ENCODE data around the gene TIMM23. TPM values are rescaled to one million over a fixed set of nuclear protein-coding genes. Genes with fewer than 3 reads are reported as not detected.
A peak's percentile ranks its signal among the peaks of the same experiment; 100 is the strongest.
"Not testable (repeated sequence)": the region's sequence is repeated elsewhere in the genome, so short reads cannot be mapped to it uniquely, and the experiment has no call there.

TIMM23 gene
- total RNA-seq, 1 donor from 2014 or later = 47.6 TPM

- intact Hi-C loops (cut with DNase I) = no loop called here
- H3K27ac ChIP-seq = no peak overlapping the region
- no peak for TF ChIP-seq POLR2A (IDR thresholded peaks at IDR 0.05)
- TF ChIP-seq POLR2AphosphoS5 (IDR thresholded peaks at IDR 0.05; ENCODE audit: insufficient read depth in 1 of 2, low read depth in 1 of 2) = no peak
- TF ChIP-seq CTCF (IDR thresholded peaks at IDR 0.05) = no peak
- no peaks in the 10 kb centered on the region for H3K9me3 ChIP-seq
- no peaks in the 10 kb centered on the region for H3K36me3 ChIP-seq
- no peak for DNase-seq (ENCODE audit: extremely low spot score in 2 of 2)
- no peaks in the 10 kb centered on the region for H3K4me1 ChIP-seq
- no peaks in the 10 kb centered on the region for H3K27me3 ChIP-seq
- no peak overlapping the region for H3K4me3 ChIP-seq
Measured at GRCh38 chr10:46037107-46037825, 65.0 kb downstream of the TIMM23 start.

- no peak overlapping the region for H3K4me3 ChIP-seq
- H3K27ac ChIP-seq = no peak overlapping the region
- intact Hi-C loops (cut with DNase I) = no loop called here
- H3K9me3 ChIP-seq = no peaks in the 10 kb centered on the region
- no peaks in the 10 kb centered on the region for H3K4me1 ChIP-seq
- DNase-seq (ENCODE audit: extremely low spot score in 2 of 2) = no peak
- TF ChIP-seq CTCF (IDR thresholded peaks at IDR 0.05) = no peak
- TF ChIP-seq POLR2A (IDR thresholded peaks at IDR 0.05) = no peak
- peak in 1 of 2 donors; percentile 43 for TF ChIP-seq POLR2AphosphoS5 (IDR thresholded peaks at IDR 0.05; ENCODE audit: insufficient read depth in 1 of 2, low read depth in 1 of 2)
- no peaks in the 10 kb centered on the region for H3K27me3 ChIP-seq
- no peaks in the 10 kb centered on the region for H3K36me3 ChIP-seq
Measured at GRCh38 chr10:46040004-46040403, 67.7 kb downstream of the TIMM23 start.

- H3K27ac ChIP-seq = no peak overlapping the region
- no peak for DNase-seq (ENCODE audit: extremely low spot score in 2 of 2)
- no peaks in the 10 kb centered on the region for H3K9me3 ChIP-seq
- no peak for TF ChIP-seq CTCF (IDR thresholded peaks at IDR 0.05)
- no peak for TF ChIP-seq POLR2A (IDR thresholded peaks at IDR 0.05)
- TF ChIP-seq POLR2AphosphoS5 (IDR thresholded peaks at IDR 0.05; ENCODE audit: insufficient read depth in 1 of 2, low read depth in 1 of 2) = no peak
- H3K4me1 ChIP-seq = no peaks in the 10 kb centered on the region
- no peaks in the 10 kb centered on the region for H3K36me3 ChIP-seq
- intact Hi-C loops (cut with DNase I) = no loop called here
- no peak overlapping the region for H3K4me3 ChIP-seq
- no peaks in the 10 kb centered on the region for H3K27me3 ChIP-seq
Measured at GRCh38 chr10:46042527-46042926, 70.2 kb downstream of the TIMM23 start.

- no peak for TF ChIP-seq POLR2A (IDR thresholded peaks at IDR 0.05)
- no peak for TF ChIP-seq CTCF (IDR thresholded peaks at IDR 0.05)
- no peak for TF ChIP-seq POLR2AphosphoS5 (IDR thresholded peaks at IDR 0.05; ENCODE audit: insufficient read depth in 1 of 2, low read depth in 1 of 2)
- Histone ChIP-seq H3K36me3 (no peaks in the 10 kb centered on the region), H3K9me3 (no peaks in the 10 kb centered on the region), H3K27me3 (no peaks in the 10 kb centered on the region), H3K27ac (no peak within 1 kb of the TSS), H3K4me3 (no peak within 1 kb of the TSS), H3K4me1 (no peaks in the 10 kb centered on the region)
- no peak for DNase-seq (ENCODE audit: extremely low spot score in 2 of 2)
- intact Hi-C loops (cut with DNase I) = no loop called here
Measured at GRCh38 chr10:46046261-46046660, 74.0 kb downstream of the TIMM23 start, which contains the start of gene MSMB. TSS of gene MSMB (minus strand) at chr10:46046269. CDS start at chr10:46046237, 32 bp downstream.

GRCh38 chr10:46048152-46048551 is 75.9 kb downstream of the TIMM23 start:
- DNase-seq (ENCODE audit: extremely low spot score in 2 of 2) = no peak
- no peaks in the 10 kb centered on the region for H3K9me3 ChIP-seq
- intact Hi-C loops (cut with DNase I) = no loop called here
- H3K36me3 ChIP-seq = no peaks in the 10 kb centered on the region
- no peak overlapping the region for H3K4me3 ChIP-seq
- no peak for TF ChIP-seq POLR2A (IDR thresholded peaks at IDR 0.05)
- TF ChIP-seq CTCF (IDR thresholded peaks at IDR 0.05) = no peak
- no peak for TF ChIP-seq POLR2AphosphoS5 (IDR thresholded peaks at IDR 0.05; ENCODE audit: insufficient read depth in 1 of 2, low read depth in 1 of 2)
- H3K4me1 ChIP-seq = no peaks in the 10 kb centered on the region
- H3K27ac ChIP-seq = no peak overlapping the region
- no peaks in the 10 kb centered on the region for H3K27me3 ChIP-seq

- H3K27me3 ChIP-seq; H3K9me3 ChIP-seq; H3K27ac ChIP-seq; H3K36me3 ChIP-seq; DNase-seq (ENCODE audit: extremely low spot score in 2 of 2); H3K4me1 ChIP-seq; H3K4me3 ChIP-seq; intact Hi-C loops (cut with DNase I): not testable (repeated sequence)
Measured at GRCh38 chr10:46049497-46049831, 77.2 kb downstream of the TIMM23 start.
